ENCODE data around the gene MED23.

DNA sequence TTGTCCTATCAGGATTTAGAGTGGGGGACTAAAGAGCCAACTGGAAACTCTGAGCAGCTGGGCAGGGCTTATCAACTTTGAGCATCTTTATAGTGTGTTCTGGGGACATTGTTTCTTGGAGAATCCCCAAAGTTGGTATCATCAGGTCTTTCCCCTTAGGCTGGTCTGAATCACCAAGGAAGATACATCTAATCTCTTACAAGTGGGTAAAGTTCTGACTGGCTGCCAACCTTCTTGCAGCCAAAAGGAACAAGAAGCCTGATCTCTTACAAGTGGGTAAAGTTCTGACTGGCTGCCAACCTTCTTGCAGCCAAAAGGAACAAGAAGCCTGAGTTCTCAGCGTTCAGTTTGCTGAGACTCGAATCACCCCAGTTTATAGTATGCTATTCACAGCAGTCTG is 1.6 kb upstream of the MED23 start:
- TF ChIP-seq EZH2phosphoT487 (IDR thresholded peaks at IDR 0.05; ENCODE audit: borderline replicate concordance, low read depth, low read length), result no peak
- TF ChIP-seq, protein P1, sequence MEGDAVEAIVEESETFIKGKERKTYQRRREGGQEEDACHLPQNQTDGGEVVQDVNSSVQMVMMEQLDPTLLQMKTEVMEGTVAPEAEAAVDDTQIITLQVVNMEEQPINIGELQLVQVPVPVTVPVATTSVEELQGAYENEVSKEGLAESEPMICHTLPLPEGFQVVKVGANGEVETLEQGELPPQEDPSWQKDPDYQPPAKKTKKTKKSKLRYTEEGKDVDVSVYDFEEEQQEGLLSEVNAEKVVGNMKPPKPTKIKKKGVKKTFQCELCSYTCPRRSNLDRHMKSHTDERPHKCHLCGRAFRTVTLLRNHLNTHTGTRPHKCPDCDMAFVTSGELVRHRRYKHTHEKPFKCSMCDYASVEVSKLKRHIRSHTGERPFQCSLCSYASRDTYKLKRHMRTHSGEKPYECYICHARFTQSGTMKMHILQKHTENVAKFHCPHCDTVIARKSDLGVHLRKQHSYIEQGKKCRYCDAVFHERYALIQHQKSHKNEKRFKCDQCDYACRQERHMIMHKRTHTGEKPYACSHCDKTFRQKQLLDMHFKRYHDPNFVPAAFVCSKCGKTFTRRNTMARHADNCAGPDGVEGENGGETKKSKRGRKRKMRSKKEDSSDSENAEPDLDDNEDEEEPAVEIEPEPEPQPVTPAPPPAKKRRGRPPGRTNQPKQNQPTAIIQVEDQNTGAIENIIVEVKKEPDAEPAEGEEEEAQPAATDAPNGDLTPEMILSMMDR (conservative IDR thresholded peaks at IDR 0.05; ENCODE audit: low read length), result no peak
